Caco-2 (cell line): Measurements from ENCODE around the gene SIAH3. TPM values are rescaled to one million over a fixed set of nuclear protein-coding genes. Genes with fewer than 3 reads are reported as not detected.

Experiments
- BruUV-seq: library from RNA; stranded (reverse); fragments of 400-500 nt; replicated peaks from 2 replicates; lab custom pipeline; 2021; lab: Mats Ljungman, UMichigan
- CTCF ChIA-PET: fragments of 300-600 bp; sonication (Branson Sonifier 250); formaldehyde crosslinking; loops from one replicate; lab custom pipeline; 2022; ENCODE audit warnings: antibody characterized with exemption; lab: Charles Lee
- POLR2A ChIA-PET: fragments of 300-600 bp; sonication (Branson Sonifier 250); formaldehyde crosslinking; loops from one replicate; lab custom pipeline; 2022; ENCODE audit warnings: antibody characterized with exemption; lab: Charles Lee
- DNase-seq, 2 experiments: peaks; one replicate each; pipeline versions ENCODE4 v3.0.0 to v3.0.0-alpha.2; 2020 to 2022
- H3K27me3 ChIP-seq: replicated peaks from 2 replicates; pipeline ENCODE4 v1.6.0; 2011; ENCODE audit warnings: low read length; ENCODE audit not compliant: control insufficient read depth, insufficient read depth
- H3K36me3 ChIP-seq: 2 replicates; pipeline ENCODE4 v1.5.1; 2011; ENCODE audit warnings: low read length; ENCODE audit not compliant: control insufficient read depth, insufficient read depth
- H3K4me1 ChIP-seq: fragments of 250-450 bp; sonication (Bioruptor Pico); 2 replicates; pipeline ENCODE4 v1.5.1; 2020; ENCODE audit warnings: mild to moderate bottlenecking
- H3K4me3 ChIP-seq: 2 replicates; pipeline ENCODE4 v1.5.1; 2011; ENCODE audit warnings: low read depth, mild to moderate bottlenecking, control low read depth, low read length
- H3K9me3 ChIP-seq: fragments of 250-450 bp; sonication (Bioruptor Pico); 2 replicates; pipeline ENCODE4 v1.5.1; 2020; ENCODE audit warnings: mild to moderate bottlenecking, moderate library complexity
- H3K27ac Mint-ChIP-seq: one replicate; pipeline ENCODE4 v1.8.0; 2022; ENCODE audit warnings: mixed read lengths; ENCODE audit not compliant: unreplicated experiment
- H3K27me3 Mint-ChIP-seq: one replicate; pipeline ENCODE4 v1.8.0; 2022; ENCODE audit warnings: mixed read lengths; ENCODE audit not compliant: insufficient read depth, unreplicated experiment
- H3K36me3 Mint-ChIP-seq: one replicate; pipeline ENCODE4 v1.8.0; 2022; ENCODE audit warnings: mild to moderate bottlenecking, mixed read lengths; ENCODE audit not compliant: insufficient read depth, unreplicated experiment
- H3K4me1 Mint-ChIP-seq: one replicate; pipeline ENCODE4 v1.8.0; 2022; ENCODE audit warnings: low read depth, mixed read lengths; ENCODE audit not compliant: unreplicated experiment
- H3K4me3 Mint-ChIP-seq: one replicate; pipeline ENCODE4 v1.8.0; 2022; ENCODE audit warnings: mild to moderate bottlenecking, moderate library complexity, mixed read lengths; ENCODE audit not compliant: unreplicated experiment
- H3K9me3 Mint-ChIP-seq: one replicate; pipeline ENCODE4 v1.8.0; 2022; ENCODE audit warnings: mixed read lengths; ENCODE audit not compliant: unreplicated experiment
- intact Hi-C: fragments of 100-400 bp; cut with micrococcal nuclease; formaldehyde crosslinking; loops from one replicate; pipeline ENCODE4 v1.10.0; 2022; ENCODE audit not compliant: unreplicated experiment
- total RNA-seq: library from RNA; stranded (reverse); gene quantifications from 2 replicates; pipeline ENCODE4 v1.2.3, GENCODE V29; 2022
- TF ChIP-seq, protein P1 (sequence below), 2 experiments: fragments of 200-600 bp in 1 of 2; IDR thresholded peaks; 1 replicate in 1 of 2; 2 replicates in 1 of 2; pipeline versions ENCODE4 v1.5.1 to v1.8.0; 2011 to 2022; ENCODE audit warnings: antibody characterized with exemption in 1 of 2, control low read depth in 1 of 2, inconsistent platforms in 1 of 2, low read depth in 1 of 2, low read length in 1 of 2, mild to moderate bottlenecking in 1 of 2, moderate library complexity in 1 of 2; ENCODE audit not compliant: insufficient read depth in 1 of 2, severe bottlenecking in 1 of 2, unreplicated experiment in 1 of 2

SIAH3 gene
- total RNA-seq, 1 experiment from 2014 or later: not detected

DNA sequence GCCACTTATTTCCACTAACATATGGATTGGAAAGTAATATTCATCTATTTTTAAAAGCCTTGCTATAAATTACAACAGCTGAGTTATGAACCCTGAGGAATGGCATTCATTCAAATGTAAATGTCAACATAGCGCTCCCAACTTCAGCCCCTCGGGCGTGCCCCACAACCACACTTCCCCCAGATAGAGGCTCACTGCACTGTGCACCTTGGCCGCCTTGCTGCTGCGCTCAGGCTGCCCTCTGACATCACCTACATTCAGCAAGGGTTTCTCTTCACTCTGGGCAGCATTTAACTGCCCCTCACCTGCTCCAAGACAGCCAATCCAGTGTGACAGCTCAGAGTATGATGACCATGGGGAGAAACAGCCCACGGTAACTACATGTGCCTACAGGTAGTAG is 35.1 kb downstream of the SIAH3 start:
- no TSS peak for BruUV-seq
- no peaks in the 10 kb centered on the region for H3K4me1 Mint-ChIP-seq

DNA sequence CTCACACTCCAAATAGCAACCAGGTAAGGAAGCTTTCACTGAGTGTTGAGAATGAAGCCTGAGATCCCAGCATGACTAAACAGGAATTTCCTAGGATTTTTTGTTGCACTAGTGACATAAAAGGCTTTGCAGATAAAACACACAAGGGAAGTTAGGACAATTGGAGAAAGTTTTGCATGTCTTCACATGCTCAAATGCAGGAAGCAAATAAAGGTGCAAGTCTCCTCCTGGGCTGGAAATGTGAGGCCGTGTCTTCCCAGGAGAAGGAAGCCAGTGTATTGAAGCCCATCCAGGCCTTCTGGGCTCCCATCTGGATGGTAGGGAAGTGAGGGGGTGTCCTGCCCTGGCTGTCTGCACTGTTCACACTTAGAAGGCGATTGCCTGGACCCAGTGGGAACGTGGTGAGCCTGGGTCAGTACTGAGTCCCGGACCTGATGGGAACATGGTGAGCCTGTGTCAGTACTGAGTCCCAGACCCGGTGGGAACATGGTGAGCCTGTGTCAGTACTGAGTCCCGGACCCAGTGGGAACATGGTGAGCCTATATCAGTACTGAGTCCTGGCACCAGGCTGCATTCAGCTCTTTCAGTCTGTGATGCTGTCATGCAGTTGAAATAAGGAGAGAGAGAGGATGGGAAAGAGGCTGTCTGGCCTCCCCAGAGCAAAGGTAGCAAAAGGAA is 38.7 kb downstream of the SIAH3 start:
- Mint-ChIP-seq H3K9me3 (no peaks in the 10 kb centered on the region), H3K4me1 (no peaks in the 10 kb centered on the region), H3K27ac (no peak overlapping the region), H3K36me3 (no peaks in the 10 kb centered on the region), H3K4me3 (no peak overlapping the region), H3K27me3 (peaks cover 6% of the 10 kb centered on the region)
- H3K4me1 ChIP-seq: no peaks in the 10 kb centered on the region
- BruUV-seq: no TSS peak
- intact Hi-C loops: no loop called here
- H3K4me3 ChIP-seq: no peak overlapping the region
- peaks cover 1% of the 10 kb centered on the region; the same call in 1 of the 2 replicates for H3K27me3 ChIP-seq
- H3K36me3 ChIP-seq: no peaks in the 10 kb centered on the region
- ChIA-PET POLR2A (no interaction called here), CTCF (no interaction called here)
- TF ChIP-seq, protein P1, sequence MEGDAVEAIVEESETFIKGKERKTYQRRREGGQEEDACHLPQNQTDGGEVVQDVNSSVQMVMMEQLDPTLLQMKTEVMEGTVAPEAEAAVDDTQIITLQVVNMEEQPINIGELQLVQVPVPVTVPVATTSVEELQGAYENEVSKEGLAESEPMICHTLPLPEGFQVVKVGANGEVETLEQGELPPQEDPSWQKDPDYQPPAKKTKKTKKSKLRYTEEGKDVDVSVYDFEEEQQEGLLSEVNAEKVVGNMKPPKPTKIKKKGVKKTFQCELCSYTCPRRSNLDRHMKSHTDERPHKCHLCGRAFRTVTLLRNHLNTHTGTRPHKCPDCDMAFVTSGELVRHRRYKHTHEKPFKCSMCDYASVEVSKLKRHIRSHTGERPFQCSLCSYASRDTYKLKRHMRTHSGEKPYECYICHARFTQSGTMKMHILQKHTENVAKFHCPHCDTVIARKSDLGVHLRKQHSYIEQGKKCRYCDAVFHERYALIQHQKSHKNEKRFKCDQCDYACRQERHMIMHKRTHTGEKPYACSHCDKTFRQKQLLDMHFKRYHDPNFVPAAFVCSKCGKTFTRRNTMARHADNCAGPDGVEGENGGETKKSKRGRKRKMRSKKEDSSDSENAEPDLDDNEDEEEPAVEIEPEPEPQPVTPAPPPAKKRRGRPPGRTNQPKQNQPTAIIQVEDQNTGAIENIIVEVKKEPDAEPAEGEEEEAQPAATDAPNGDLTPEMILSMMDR (IDR thresholded peaks at IDR 0.05; ENCODE audit: insufficient read depth in 1 of 2, low read depth in 1 of 2, low read length in 1 of 2, severe bottlenecking in 1 of 2, unreplicated experiment in 1 of 2): no peak
- no peaks in the 10 kb centered on the region for H3K9me3 ChIP-seq
- no peak for DNase-seq

More for the DNA sequence above, 35.1 kb downstream of the SIAH3 start:
- no peaks in the 10 kb centered on the region for H3K36me3 ChIP-seq
- Mint-ChIP-seq H3K9me3 (peaks cover 10% of the 10 kb centered on the region), H3K27ac (no peak overlapping the region), H3K4me3 (no peak overlapping the region), H3K36me3 (no peaks in the 10 kb centered on the region), H3K27me3 (no peaks in the 10 kb centered on the region)
- H3K4me3 ChIP-seq: no peak overlapping the region
- TF ChIP-seq, protein P1 (IDR thresholded peaks at IDR 0.05; ENCODE audit: insufficient read depth in 1 of 2, low read depth in 1 of 2, low read length in 1 of 2, severe bottlenecking in 1 of 2, unreplicated experiment in 1 of 2): no peak
- intact Hi-C loops: no loop called here
- no peaks in the 10 kb centered on the region for H3K4me1 ChIP-seq
- ChIA-PET CTCF (interaction anchor here (1.3 kb wide), 1 partner anchor 64 kb away, joined by 3 read pairs; no protein-coding TSS in a partner anchor), POLR2A (interaction anchor here (0.6 kb wide), 1 partner anchor 1368 kb away, joined by 4 read pairs; no protein-coding TSS in a partner anchor)
- H3K27me3 ChIP-seq: peaks cover 1% of the 10 kb centered on the region; the same call in 1 of the 2 replicates
- DNase-seq: no peak
- no peaks in the 10 kb centered on the region; the same call in 1 of the 2 replicates for H3K9me3 ChIP-seq

DNA sequence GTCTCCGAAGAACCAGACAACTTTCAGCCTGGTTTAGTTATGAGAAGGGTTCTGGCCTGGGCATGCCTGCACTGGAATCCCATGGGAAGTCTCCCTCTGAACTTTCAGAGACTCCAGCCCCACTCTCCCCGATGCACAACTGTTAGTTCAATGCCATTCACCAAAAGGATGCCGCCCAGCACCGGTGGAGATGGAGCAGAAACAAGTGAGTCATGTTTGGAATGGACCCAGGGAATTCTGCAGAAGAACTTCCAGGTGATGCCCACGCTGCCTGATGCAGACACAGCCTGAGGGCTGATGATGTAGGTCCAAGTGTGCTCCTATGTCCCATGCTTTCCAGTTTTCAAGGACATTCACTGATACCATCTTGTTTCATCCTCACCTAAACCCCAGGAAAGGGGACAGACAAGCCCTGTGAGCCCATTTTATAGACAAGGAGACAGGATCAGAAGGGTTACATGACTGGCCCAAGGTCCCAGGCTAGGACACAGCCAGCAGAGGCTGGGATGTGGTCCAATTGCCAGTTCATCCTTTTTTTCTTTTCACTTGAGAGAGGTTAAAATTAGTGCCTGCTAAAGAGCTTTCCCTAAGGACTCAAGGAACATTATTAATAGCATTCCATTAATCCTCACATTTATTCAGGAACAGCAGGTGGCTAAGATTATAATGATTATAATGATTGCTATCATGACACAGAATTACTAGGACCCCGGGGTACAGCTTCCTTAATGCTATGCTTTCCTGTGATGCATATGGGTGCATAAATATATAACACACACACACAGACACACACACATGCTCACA is 39.5 kb downstream of the SIAH3 start:
- H3K27ac Mint-ChIP-seq: no peak overlapping the region
- POLR2A ChIA-PET: no interaction called here
- no TSS peak for BruUV-seq
- H3K36me3 Mint-ChIP-seq: no peaks in the 10 kb centered on the region
- Histone ChIP-seq H3K9me3 (no peaks in the 10 kb centered on the region), H3K4me3 (no peak overlapping the region), H3K4me1 (no peaks in the 10 kb centered on the region), H3K27me3 (peaks cover 1% of the 10 kb centered on the region; the same call in 1 of the 2 replicates), H3K36me3 (no peaks in the 10 kb centered on the region)
- CTCF ChIA-PET: no interaction called here
- intact Hi-C loops: no loop called here
- H3K4me1 Mint-ChIP-seq: no peaks in the 10 kb centered on the region
- no peak overlapping the region for H3K4me3 Mint-ChIP-seq
- H3K27me3 Mint-ChIP-seq: peaks cover 6% of the 10 kb centered on the region
- DNase-seq: no peak
- TF ChIP-seq, protein P1 (IDR thresholded peaks at IDR 0.05; ENCODE audit: insufficient read depth in 1 of 2, low read depth in 1 of 2, low read length in 1 of 2, severe bottlenecking in 1 of 2, unreplicated experiment in 1 of 2): no peak
- H3K9me3 Mint-ChIP-seq: no peaks in the 10 kb centered on the region
